WTC11 (cell line): ENCODE data around the gene APOA4. TPM values are rescaled to one million over a fixed set of nuclear protein-coding genes. Genes with fewer than 3 reads are reported as not detected.

Source experiments
- ATAC-seq: fragments of 200-7000 bp; cut with Tn5 transposase; 2 replicates; pipeline ENCODE4 v1.10.0; 2021; ENCODE audit warnings: mild to moderate bottlenecking, moderate library complexity
- CTCF ChIA-PET: fragments of 300-600 bp; sonication (Branson Sonifier 250); formaldehyde crosslinking; loops from one replicate; lab custom pipeline; 2021; ENCODE audit warnings: antibody characterized with exemption; lab: Charles Lee
- POLR2A ChIA-PET: fragments of 350-600 bp; sonication (Branson Sonifier 250); formaldehyde crosslinking; loops from one replicate; lab custom pipeline; 2021; ENCODE audit warnings: antibody characterized with exemption; lab: Charles Lee
- DNase-seq: peaks from one replicate; pipeline ENCODE4 v3.0.0; 2021; ENCODE audit warnings: low spot score
- H3K27ac Mint-ChIP-seq: 2 replicates; pipeline ENCODE4 v1.8.0; 2021; ENCODE audit warnings: mixed read lengths
- H3K27me3 Mint-ChIP-seq: 2 replicates; pipeline ENCODE4 v1.8.0; 2021; ENCODE audit warnings: low read depth, mild to moderate bottlenecking, moderate library complexity, mixed read lengths
- H3K36me3 Mint-ChIP-seq: 2 replicates; pipeline ENCODE4 v1.8.0; 2021; ENCODE audit warnings: mixed read lengths
- H3K4me1 Mint-ChIP-seq: 2 replicates; pipeline ENCODE4 v1.8.0; 2022; ENCODE audit warnings: mixed read lengths
- H3K4me3 Mint-ChIP-seq: 2 replicates; pipeline ENCODE4 v1.8.0; 2021; ENCODE audit warnings: mild to moderate bottlenecking, moderate library complexity, mixed read lengths
- H3K9me3 Mint-ChIP-seq: 2 replicates; pipeline ENCODE4 v1.8.0; 2021; ENCODE audit warnings: mixed read lengths
- ARID4B ChIP-seq: sonication (generic); formaldehyde crosslinking; IDR thresholded peaks from 2 replicates; pipeline ENCODE4 v1.8.0; 2023; ENCODE audit warnings: missing genetic modification reagents, mild to moderate bottlenecking, borderline replicate concordance
- ATF1 ChIP-seq: sonication (generic); formaldehyde crosslinking; IDR thresholded peaks from 2 replicates; pipeline ENCODE4 v1.8.1; 2023; ENCODE audit warnings: mild to moderate bottlenecking, moderate library complexity, missing genetic modification reagents
- ATF2 ChIP-seq: sonication (generic); formaldehyde crosslinking; IDR thresholded peaks from 2 replicates; pipeline ENCODE4 v1.8.1; 2022; ENCODE audit warnings: low read depth, missing genetic modification reagents, borderline replicate concordance
- CBFB ChIP-seq: sonication (generic); formaldehyde crosslinking; IDR thresholded peaks from 2 replicates; pipeline ENCODE4 v1.8.1; 2022; ENCODE audit warnings: mild to moderate bottlenecking, low read depth, missing genetic modification reagents
- E2F1 ChIP-seq: sonication (generic); formaldehyde crosslinking; IDR thresholded peaks from 2 replicates; pipeline ENCODE4 v1.8.0; 2022; ENCODE audit warnings: mild to moderate bottlenecking, missing genetic modification reagents
- ERG ChIP-seq: fragments of 250-450 bp; sonication (Bioruptor Pico); IDR thresholded peaks from 2 replicates; pipeline ENCODE4 v1.8.0; 2021; ENCODE audit warnings: mild to moderate bottlenecking
- HMGA2 ChIP-seq: fragments of 250-450 bp; sonication (Bioruptor Pico); IDR thresholded peaks from 2 replicates; pipeline ENCODE4 v1.4.0; 2021; ENCODE audit warnings: mild to moderate bottlenecking, moderate library complexity
- HMGXB4 ChIP-seq: sonication (generic); formaldehyde crosslinking; IDR thresholded peaks from 2 replicates; pipeline ENCODE4 v1.8.1; 2023; ENCODE audit warnings: mild to moderate bottlenecking, moderate library complexity, missing genetic modification reagents
- JUN ChIP-seq: sonication (generic); formaldehyde crosslinking; IDR thresholded peaks from 2 replicates; pipeline ENCODE4 v1.8.0; 2023; ENCODE audit warnings: mild to moderate bottlenecking, missing genetic modification reagents
- MAX ChIP-seq: sonication (generic); formaldehyde crosslinking; IDR thresholded peaks from 2 replicates; pipeline ENCODE4 v1.8.0; 2022; ENCODE audit warnings: mild to moderate bottlenecking, missing genetic modification reagents
- NFATC4 ChIP-seq: fragments of 250-450 bp; sonication (Bioruptor Pico); IDR thresholded peaks from 2 replicates; pipeline ENCODE4 v1.9.0; 2021; ENCODE audit warnings: mild to moderate bottlenecking
- STAT6 ChIP-seq: sonication (generic); formaldehyde crosslinking; conservative IDR thresholded peaks from 2 replicates; pipeline ENCODE4 v1.8.1; 2023; ENCODE audit warnings: mild to moderate bottlenecking, low read depth, missing genetic modification reagents, moderate library complexity
- TCF7 ChIP-seq: sonication (generic); formaldehyde crosslinking; IDR thresholded peaks from 2 replicates; pipeline ENCODE4 v1.8.0; 2022; ENCODE audit warnings: mild to moderate bottlenecking, low read depth, missing genetic modification reagents, moderate library complexity
- TP53 ChIP-seq: sonication (generic); formaldehyde crosslinking; IDR thresholded peaks from 2 replicates; pipeline ENCODE4 v1.8.1; 2023; ENCODE audit warnings: mild to moderate bottlenecking, missing genetic modification reagents
- ZNF219 ChIP-seq: sonication (generic); formaldehyde crosslinking; IDR thresholded peaks from 2 replicates; pipeline ENCODE4 v1.8.0; 2023; ENCODE audit warnings: missing genetic modification reagents, mild to moderate bottlenecking, borderline replicate concordance
- ZNF532 ChIP-seq: fragments of 250-450 bp; sonication (Bioruptor Pico); IDR thresholded peaks from 2 replicates; pipeline ENCODE4 v1.9.0; 2021; ENCODE audit warnings: mild to moderate bottlenecking, borderline replicate concordance
- total RNA-seq: library from RNA; stranded (reverse); gene quantifications from 3 replicates; pipeline ENCODE4 v1.2.3, GENCODE V29; 2021

APOA4 gene
- total RNA-seq, 1 experiment from 2014 or later, result not detected

- H3K4me3 Mint-ChIP-seq, result peak overlapping the region; percentile 95
- no peaks in the 10 kb centered on the region for H3K9me3 Mint-ChIP-seq
- no peaks in the 10 kb centered on the region for H3K27me3 Mint-ChIP-seq
- peak overlapping the region; percentile 96 for H3K27ac Mint-ChIP-seq
- ATAC-seq (no peak), DNase-seq (no peak)
- ChIA-PET CTCF (interaction anchor here (0.6 to 2.0 kb wide), 4 partner anchors 13 to 407 kb away, joined by 3 to 13 read pairs (median 5); partner anchors contain the start of gene APOA5), POLR2A (interaction anchor here (1.4 kb wide), 1 partner anchor 62 kb away, joined by 3 read pairs; no protein-coding TSS in a partner anchor)
- peaks cover 22% of the 10 kb centered on the region for H3K4me1 Mint-ChIP-seq
- peaks cover 35% of the 10 kb centered on the region for H3K36me3 Mint-ChIP-seq
- TF ChIP-seq JUN (CRISPR knock-in tag) (no peak), HMGA2 (CRISPR knock-in tag) (no peak), ATF2 (CRISPR knock-in tag) (no peak), ATF1 (CRISPR knock-in tag) (no peak), NFATC4 (CRISPR knock-in tag) (no peak), CBFB (CRISPR knock-in tag) (no peak), ZNF219 (CRISPR knock-in tag) (no peak), STAT6 (no peak), ARID4B (CRISPR knock-in tag) (no peak), MAX (no peak; the same call in 1 of the 2 replicates), ERG (no peak), TP53 (no peak), E2F1 (CRISPR knock-in tag) (no peak), ZNF532 (no peak), HMGXB4 (no peak), TCF7 (CRISPR knock-in tag) (no peak)
Measured at GRCh38 chr11:116773203-116774097, 49.7 kb downstream of the APOA4 start.
